Measurements from ENCODE around the gene BBS9. TPM values are rescaled to one million over a fixed set of nuclear protein-coding genes. Genes with fewer than 3 reads are reported as not detected.
A peak's percentile ranks its signal among the peaks of the same experiment; 100 is the strongest.

BBS9 gene
- total and polyA plus RNA-seq, 2 experiments from 2014 or later, result 27.2 to 66.1 TPM

DNA sequence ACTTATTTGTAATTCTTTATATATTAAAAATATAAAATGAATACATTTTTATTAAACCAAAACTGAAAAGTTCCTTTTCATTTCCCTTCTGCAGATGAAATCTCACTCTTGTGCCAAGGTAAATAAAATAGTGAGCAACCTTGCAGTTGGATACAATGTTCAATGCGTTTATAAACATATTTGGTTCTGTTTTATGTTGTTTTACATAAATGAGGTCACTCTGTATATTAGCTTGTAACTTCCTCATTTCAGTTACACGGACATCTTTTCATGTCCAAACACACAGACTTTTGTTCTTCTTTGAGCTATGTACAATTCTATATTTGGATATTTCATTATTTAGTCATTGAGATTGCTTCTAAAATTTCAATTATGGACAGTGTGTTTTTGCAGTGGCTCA lies 107.7 kb downstream of the BBS9 start (continued):
- TF ChIP-seq, protein P1, sequence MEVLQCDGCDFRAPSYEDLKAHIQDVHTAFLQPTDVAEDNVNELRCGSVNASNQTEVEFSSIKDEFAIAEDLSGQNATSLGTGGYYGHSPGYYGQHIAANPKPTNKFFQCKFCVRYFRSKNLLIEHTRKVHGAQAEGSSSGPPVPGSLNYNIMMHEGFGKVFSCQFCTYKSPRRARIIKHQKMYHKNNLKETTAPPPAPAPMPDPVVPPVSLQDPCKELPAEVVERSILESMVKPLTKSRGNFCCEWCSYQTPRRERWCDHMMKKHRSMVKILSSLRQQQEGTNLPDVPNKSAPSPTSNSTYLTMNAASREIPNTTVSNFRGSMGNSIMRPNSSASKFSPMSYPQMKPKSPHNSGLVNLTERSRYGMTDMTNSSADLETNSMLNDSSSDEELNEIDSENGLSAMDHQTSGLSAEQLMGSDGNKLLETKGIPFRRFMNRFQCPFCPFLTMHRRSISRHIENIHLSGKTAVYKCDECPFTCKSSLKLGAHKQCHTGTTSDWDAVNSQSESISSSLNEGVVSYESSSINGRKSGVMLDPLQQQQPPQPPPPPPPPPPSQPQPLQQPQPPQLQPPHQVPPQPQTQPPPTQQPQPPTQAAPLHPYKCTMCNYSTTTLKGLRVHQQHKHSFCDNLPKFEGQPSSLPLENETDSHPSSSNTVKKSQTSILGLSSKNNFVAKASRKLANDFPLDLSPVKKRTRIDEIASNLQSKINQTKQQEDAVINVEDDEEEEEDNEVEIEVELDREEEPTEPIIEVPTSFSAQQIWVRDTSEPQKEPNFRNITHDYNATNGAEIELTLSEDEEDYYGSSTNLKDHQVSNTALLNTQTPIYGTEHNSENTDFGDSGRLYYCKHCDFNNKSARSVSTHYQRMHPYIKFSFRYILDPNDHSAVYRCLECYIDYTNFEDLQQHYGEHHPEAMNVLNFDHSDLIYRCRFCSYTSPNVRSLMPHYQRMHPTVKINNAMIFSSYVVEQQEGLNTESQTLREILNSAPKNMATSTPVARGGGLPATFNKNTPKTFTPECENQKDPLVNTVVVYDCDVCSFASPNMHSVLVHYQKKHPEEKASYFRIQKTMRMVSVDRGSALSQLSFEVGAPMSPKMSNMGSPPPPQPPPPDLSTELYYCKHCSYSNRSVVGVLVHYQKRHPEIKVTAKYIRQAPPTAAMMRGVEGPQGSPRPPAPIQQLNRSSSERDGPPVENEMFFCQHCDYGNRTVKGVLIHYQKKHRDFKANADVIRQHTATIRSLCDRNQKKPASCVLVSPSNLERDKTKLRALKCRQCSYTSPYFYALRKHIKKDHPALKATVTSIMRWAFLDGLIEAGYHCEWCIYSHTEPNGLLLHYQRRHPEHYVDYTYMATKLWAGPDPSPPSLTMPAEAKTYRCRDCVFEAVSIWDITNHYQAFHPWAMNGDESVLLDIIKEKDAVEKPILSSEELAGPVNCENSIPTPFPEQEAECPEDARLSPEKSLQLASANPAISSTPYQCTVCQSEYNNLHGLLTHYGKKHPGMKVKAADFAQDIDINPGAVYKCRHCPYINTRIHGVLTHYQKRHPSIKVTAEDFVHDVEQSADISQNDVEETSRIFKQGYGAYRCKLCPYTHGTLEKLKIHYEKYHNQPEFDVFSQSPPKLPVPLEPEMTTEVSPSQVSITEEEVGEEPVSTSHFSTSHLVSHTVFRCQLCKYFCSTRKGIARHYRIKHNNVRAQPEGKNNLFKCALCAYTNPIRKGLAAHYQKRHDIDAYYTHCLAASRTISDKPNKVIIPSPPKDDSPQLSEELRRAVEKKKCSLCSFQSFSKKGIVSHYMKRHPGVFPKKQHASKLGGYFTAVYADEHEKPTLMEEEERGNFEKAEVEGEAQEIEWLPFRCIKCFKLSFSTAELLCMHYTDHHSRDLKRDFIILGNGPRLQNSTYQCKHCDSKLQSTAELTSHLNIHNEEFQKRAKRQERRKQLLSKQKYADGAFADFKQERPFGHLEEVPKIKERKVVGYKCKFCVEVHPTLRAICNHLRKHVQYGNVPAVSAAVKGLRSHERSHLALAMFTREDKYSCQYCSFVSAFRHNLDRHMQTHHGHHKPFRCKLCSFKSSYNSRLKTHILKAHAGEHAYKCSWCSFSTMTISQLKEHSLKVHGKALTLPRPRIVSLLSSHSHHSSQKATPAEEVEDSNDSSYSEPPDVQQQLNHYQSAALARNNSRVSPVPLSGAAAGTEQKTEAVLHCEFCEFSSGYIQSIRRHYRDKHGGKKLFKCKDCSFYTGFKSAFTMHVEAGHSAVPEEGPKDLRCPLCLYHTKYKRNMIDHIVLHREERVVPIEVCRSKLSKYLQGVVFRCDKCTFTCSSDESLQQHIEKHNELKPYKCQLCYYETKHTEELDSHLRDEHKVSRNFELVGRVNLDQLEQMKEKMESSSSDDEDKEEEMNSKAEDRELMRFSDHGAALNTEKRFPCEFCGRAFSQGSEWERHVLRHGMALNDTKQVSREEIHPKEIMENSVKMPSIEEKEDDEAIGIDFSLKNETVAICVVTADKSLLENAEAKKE (CRISPR knock-in tag; IDR thresholded peaks at IDR 0.05), result no peak

- Histone ChIP-seq H4K20me1 (replicated peaks; ENCODE audit: insufficient read depth) (no peaks in the 10 kb centered on the region), H3K4me3 (no peak overlapping the region), H3K4me2 (no peak overlapping the region), H2AFZ (no peak overlapping the region), H3K79me2 (replicated peaks; ENCODE audit: insufficient read depth) (no peaks in the 10 kb centered on the region), H3K9me2 (ENCODE audit: insufficient read depth) (no peaks in the 10 kb centered on the region), H3K4me1 (ENCODE audit: insufficient read depth) (no peaks in the 10 kb centered on the region), H3K27ac (ENCODE audit: low read depth) (no peak overlapping the region), H3K36me3 (ENCODE audit: insufficient read depth) (no peaks in the 10 kb centered on the region), H3K27me3 (ENCODE audit: insufficient read depth) (no peaks in the 10 kb centered on the region), H3F3A (replicated peaks; ENCODE audit: low read depth) (no peaks in the 10 kb centered on the region)
- peak; percentile 68 to 89 for TF ChIP-seq CTCF (conservative IDR thresholded peaks at IDR 0.05; ENCODE audit: low read depth in 2 of 2)
- TF ChIP-seq POLR2AphosphoS5 (IDR thresholded peaks at IDR 0.05; ENCODE audit: low read depth), result no peak
- peak; percentile 74 for ATAC-seq
- peak; percentile 74 for DNase-seq (ENCODE audit: low spot score)
- peaks cover 3% of the 10 kb centered on the region for H3K27me3 Mint-ChIP-seq (ENCODE audit: insufficient read depth, low read depth, poor library complexity)
- peaks cover 4% of the 10 kb centered on the region; the same call in 2 of the 3 replicates for H3K4me1 Mint-ChIP-seq
- H3K9me3 Mint-ChIP-seq, result no peaks in the 10 kb centered on the region
- H3K36me3 Mint-ChIP-seq (ENCODE audit: low read depth), result no peaks in the 10 kb centered on the region
- H3K4me3 Mint-ChIP-seq, result no peak overlapping the region
- no peak overlapping the region for H3K27ac Mint-ChIP-seq
Measured at GRCh38 chr7:33243319-33243881, 114.0 kb downstream of the BBS9 start.

Data from GM23338 (cell line).